H9 (cell line): ENCODE data around the gene MREG. TPM values are rescaled to one million over a fixed set of nuclear protein-coding genes. Genes with fewer than 3 reads are reported as not detected.

ENCODE experiments used
- DNase-seq: peaks from one replicate; pipeline ENCODE4 v3.0.0-alpha.2; 2017
- H2AFZ ChIP-seq: one replicate; pipeline ENCODE4 v1.6.1; 2013; ENCODE audit warnings: mild to moderate bottlenecking, low read length, control low read depth, moderate library complexity
- H2AK5ac ChIP-seq: 2 replicates; pipeline ENCODE4 v1.6.1; 2013; ENCODE audit warnings: low read length, control low read depth, mixed read lengths; ENCODE audit not compliant: insufficient read length
- H2BK120ac ChIP-seq: one replicate; pipeline ENCODE4 v1.6.1; 2013; ENCODE audit warnings: low read depth, mild to moderate bottlenecking, low read length, control low read depth, inconsistent platforms; ENCODE audit not compliant: poor library complexity, severe bottlenecking
- H2BK12ac ChIP-seq: 2 replicates; pipeline ENCODE4 v1.6.1; 2013; ENCODE audit warnings: low read length, control low read depth, mixed read lengths, low read depth; ENCODE audit not compliant: insufficient read length
- H2BK15ac ChIP-seq: 2 replicates; pipeline ENCODE4 v1.6.1; 2013; ENCODE audit warnings: low read depth, low read length, control low read depth
- H2BK20ac ChIP-seq: one replicate; pipeline ENCODE4 v1.6.1; 2013; ENCODE audit warnings: low read depth, mild to moderate bottlenecking, low read length, control low read depth, inconsistent platforms; ENCODE audit not compliant: poor library complexity, severe bottlenecking
- H2BK5ac ChIP-seq: 2 replicates; pipeline ENCODE4 v1.6.1; 2013; ENCODE audit warnings: low read length, control low read depth, mixed read lengths; ENCODE audit not compliant: insufficient read length
- H3K14ac ChIP-seq: 2 replicates; pipeline ENCODE4 v1.6.1; 2013; ENCODE audit warnings: low read length, control low read depth; ENCODE audit not compliant: insufficient read depth
- H3K18ac ChIP-seq: 2 replicates; pipeline ENCODE4 v1.6.1; 2013; ENCODE audit warnings: low read depth, mild to moderate bottlenecking, mixed read lengths, low read length, control low read depth; ENCODE audit not compliant: insufficient read length
- H3K23ac ChIP-seq: 2 replicates; pipeline ENCODE4 v1.6.1; 2013; ENCODE audit warnings: low read length, control low read depth, mixed read lengths, low read depth; ENCODE audit not compliant: insufficient read length
- H3K23me2 ChIP-seq: 2 replicates; pipeline ENCODE4 v1.6.1; 2013; ENCODE audit warnings: low read depth, mild to moderate bottlenecking, mixed read lengths, low read length, control low read depth; ENCODE audit not compliant: insufficient read length, poor library complexity, severe bottlenecking
- H3K27ac ChIP-seq: 2 replicates; pipeline ENCODE4 v1.5.1; 2013; ENCODE audit warnings: low read length, control low read depth, mixed read lengths, low read depth; ENCODE audit not compliant: insufficient read length
- H3K27me3 ChIP-seq: 2 replicates; pipeline ENCODE4 v1.6.1; 2013; ENCODE audit warnings: low read length, control low read depth, inconsistent platforms; ENCODE audit not compliant: insufficient read depth
- H3K4ac ChIP-seq: 2 replicates; pipeline ENCODE4 v1.6.1; 2013; ENCODE audit warnings: low read depth, mild to moderate bottlenecking, control low read depth, inconsistent platforms, low read length, moderate library complexity
- H3K4me1 ChIP-seq: 2 replicates; pipeline ENCODE4 v1.6.1; 2013; ENCODE audit warnings: low read length, control low read depth, inconsistent platforms; ENCODE audit not compliant: insufficient read depth
- H3K4me2 ChIP-seq: 2 replicates; pipeline ENCODE4 v1.6.1; 2013; ENCODE audit warnings: low read length, control low read depth, mixed read lengths; ENCODE audit not compliant: insufficient read length, insufficient read depth
- H3K56ac ChIP-seq: 2 replicates; pipeline ENCODE4 v1.6.1; 2013; ENCODE audit warnings: low read depth, mild to moderate bottlenecking, mixed read lengths, low read length, control low read depth; ENCODE audit not compliant: insufficient read length
- H3K79me1 ChIP-seq: 2 replicates; pipeline ENCODE4 v1.6.1; 2013; ENCODE audit warnings: low read depth, mild to moderate bottlenecking, moderate library complexity, low read length, control low read depth, inconsistent platforms; ENCODE audit not compliant: insufficient read depth, poor library complexity, severe bottlenecking
- H3K79me2 ChIP-seq: 2 replicates; pipeline ENCODE4 v1.6.1; 2013; ENCODE audit warnings: low read length, control low read depth, inconsistent platforms; ENCODE audit not compliant: insufficient read depth
- H3K9ac ChIP-seq: 2 replicates; pipeline ENCODE4 v1.6.1; 2013; ENCODE audit warnings: low read length, control low read depth, mixed read lengths; ENCODE audit not compliant: insufficient read length; ENCODE audit errors: extremely low read depth
- H3K9me3 ChIP-seq: one replicate; pipeline ENCODE4 v1.6.1; 2013; ENCODE audit warnings: low read depth, low read length, inconsistent platforms; ENCODE audit not compliant: control insufficient read depth
- H3T11ph ChIP-seq: one replicate; pipeline ENCODE4 v1.6.1; 2013; ENCODE audit warnings: mild to moderate bottlenecking, low read length, control low read depth, inconsistent platforms
- H4K20me1 ChIP-seq: one replicate; pipeline ENCODE4 v1.6.1; 2013; ENCODE audit not compliant: control insufficient read depth, insufficient read length, insufficient read depth
- H4K5ac ChIP-seq: 2 replicates; pipeline ENCODE4 v1.6.1; 2013; ENCODE audit warnings: low read depth, mild to moderate bottlenecking, mixed read lengths, low read length, control low read depth; ENCODE audit not compliant: insufficient read length
- H4K8ac ChIP-seq: replicated peaks from 2 replicates; pipeline ENCODE4 v1.6.1; 2013; ENCODE audit warnings: low read length, control low read depth, mixed read lengths, low read depth; ENCODE audit not compliant: insufficient read length
- H4K91ac ChIP-seq: 2 replicates; pipeline ENCODE4 v1.6.1; 2013; ENCODE audit warnings: low read depth, mild to moderate bottlenecking, moderate library complexity, mixed read lengths, low read length, control low read depth; ENCODE audit not compliant: insufficient read length
- H3K27ac Mint-ChIP-seq, 3 experiments: 2 replicates in 2 of 3; 3 replicates in 1 of 3; pipeline ENCODE4 v1.8.0; 2020 to 2021; ENCODE audit warnings: mixed read lengths in 3 of 3, mild to moderate bottlenecking in 1 of 3, moderate library complexity in 1 of 3
- H3K27me3 Mint-ChIP-seq: 2 replicates; pipeline ENCODE4 v1.8.0; 2021; ENCODE audit warnings: low read depth, mild to moderate bottlenecking, moderate library complexity, mixed read lengths
- H3K36me3 Mint-ChIP-seq, 3 experiments: 2 replicates in 2 of 3; 3 replicates in 1 of 3; pipeline ENCODE4 v1.8.0; 2020 to 2021; ENCODE audit warnings: low read depth in 3 of 3, mixed read lengths in 3 of 3; ENCODE audit not compliant: insufficient read depth in 1 of 3
- H3K4me1 Mint-ChIP-seq, 2 experiments: 2 replicates each; pipeline ENCODE4 v1.8.0; 2020; ENCODE audit warnings: mixed read lengths in 2 of 2
- H3K4me3 Mint-ChIP-seq, 2 experiments: 2 replicates in 1 of 2; 3 replicates in 1 of 2; pipeline ENCODE4 v1.8.0; 2020 to 2021; ENCODE audit warnings: mild to moderate bottlenecking in 2 of 2, mixed read lengths in 2 of 2, moderate library complexity in 1 of 2
- H3K9me3 Mint-ChIP-seq, 2 experiments: 2 replicates in 1 of 2; 3 replicates in 1 of 2; pipeline ENCODE4 v1.8.0; 2020; ENCODE audit warnings: mild to moderate bottlenecking in 2 of 2, mixed read lengths in 2 of 2, moderate library complexity in 1 of 2
- CTCF ChIP-seq: fragments of 200-600 bp; sonication (generic); conservative IDR thresholded peaks from 3 replicates; pipeline ENCODE4 v1.8.0; 2021; ENCODE audit warnings: antibody characterized with exemption, mild to moderate bottlenecking
- WGBS: extraction: QIAGEN DNeasy Blood & Tissue Kit; methylation state at CpG from one replicate; pipeline ENCODE4 v1.1.7; 2013; ENCODE audit warnings: missing lambda C conversion rate, low lambda C conversion rate, mixed read lengths; ENCODE audit not compliant: insufficient read length; ENCODE audit errors: extremely low coverage; 5-methylcytosine and 5-hydroxymethylcytosine counted together
- total RNA-seq: library from RNA; stranded (reverse); gene quantifications from 2 replicates; pipeline ENCODE4 v1.2.1, GENCODE V29; 2021

MREG gene
- total RNA-seq, 1 experiment from 2014 or later, result 21.8 TPM

GRCh38 chr2:215970425-215970824 lies 42.9 kb downstream of the MREG start:
- H3K9ac ChIP-seq, result no peak overlapping the region
- H3K23ac ChIP-seq, result no peak overlapping the region
- Mint-ChIP-seq H3K27ac (no peak overlapping the region), H3K36me3 (peaks cover 11 to 20% (median 19%) of the 10 kb centered on the region in 3 experiments; a peak in 5 of 7 replicates), H3K4me3 (no peak overlapping the region), H3K27me3 (no peaks in the 10 kb centered on the region), H3K4me1 (peaks cover 22 to 26% of the 10 kb centered on the region in 2 experiments), H3K9me3 (peaks cover 0 to 3% of the 10 kb centered on the region in 2 experiments; a peak in 1 of 5 replicates)
- H3K23me2 ChIP-seq, result no peaks in the 10 kb centered on the region
- H4K8ac ChIP-seq, result no peak overlapping the region
- no peaks in the 10 kb centered on the region for H3K79me1 ChIP-seq
- no peak overlapping the region for H2BK15ac ChIP-seq
- no peaks in the 10 kb centered on the region for H3K27me3 ChIP-seq
- H2AK5ac ChIP-seq, result no peak overlapping the region
- H2AFZ ChIP-seq, result no peak overlapping the region
- H3K4me2 ChIP-seq, result no peak overlapping the region
- H4K91ac ChIP-seq, result no peak overlapping the region
- DNase-seq, result no peak
- no peak overlapping the region for H3K4ac ChIP-seq
- H3K14ac ChIP-seq, result no peak overlapping the region
- H2BK20ac ChIP-seq, result no peak overlapping the region
- peaks cover 3% of the 10 kb centered on the region; the same call in 1 of the 2 replicates for H3K79me2 ChIP-seq
- no peak overlapping the region for H2BK5ac ChIP-seq
- H4K5ac ChIP-seq, result no peak overlapping the region
- H3K18ac ChIP-seq, result no peak overlapping the region
- no peak overlapping the region for H2BK12ac ChIP-seq
- no peaks in the 10 kb centered on the region for H3K9me3 ChIP-seq
- H3K56ac ChIP-seq, result no peak overlapping the region
- no peak overlapping the region for H3T11ph ChIP-seq
- no peaks in the 10 kb centered on the region for H4K20me1 ChIP-seq
- WGBS, result no CpG with 5 or more reads among the region's 5 CpGs
- no peak for TF ChIP-seq CTCF
- no peak overlapping the region for H2BK120ac ChIP-seq
- peaks cover 2% of the 10 kb centered on the region; the same call in 1 of the 2 replicates for H3K4me1 ChIP-seq
- no peak overlapping the region for H3K27ac ChIP-seq
